Neutrophil (primary cell): ENCODE data around the gene SCN9A.

ENCODE experiments used
- H3K27ac ChIP-seq: fragments of 200-600 bp; sonication (generic); 2 replicates; pipeline ENCODE4 v1.5.1; 2016; ENCODE audit warnings: mild to moderate bottlenecking, moderate library complexity
- H3K27me3 ChIP-seq: fragments of 200-600 bp; sonication (generic); 2 replicates; pipeline ENCODE4 v1.6.0; 2016; ENCODE audit warnings: mild to moderate bottlenecking
- H3K36me3 ChIP-seq: fragments of 200-600 bp; sonication (generic); 2 replicates; pipeline ENCODE4 v1.5.1; 2017
- H3K4me1 ChIP-seq, 2 experiments: fragments of 200-600 bp in 1 of 2; sonication (generic) in 1 of 2; 1 replicate in 1 of 2; 2 replicates in 1 of 2; pipeline versions ENCODE4 v1.5.1 to v1.6.1; 2013 to 2016; ENCODE audit warnings: low read depth in 1 of 2, low read length in 1 of 2, mild to moderate bottlenecking in 1 of 2, moderate library complexity in 1 of 2; ENCODE audit not compliant: control insufficient read depth in 1 of 2, insufficient read depth in 1 of 2
- H3K4me3 ChIP-seq, 2 experiments: fragments of 200-600 bp in 1 of 2; sonication (generic) in 1 of 2; 1 replicate in 1 of 2; 2 replicates in 1 of 2; pipeline ENCODE4 v1.5.1; 2013 to 2016; ENCODE audit warnings: low read depth in 1 of 2, low read length in 1 of 2, mild to moderate bottlenecking in 1 of 2, moderate library complexity in 1 of 2
- H3K9me3 ChIP-seq: fragments of 200-600 bp; sonication (generic); 2 replicates; pipeline ENCODE4 v1.5.1; 2016
- CTCF ChIP-seq: fragments of 200-600 bp; sonication (generic); IDR thresholded peaks from 2 replicates; pipeline ENCODE4 v1.5.1; 2016; ENCODE audit warnings: antibody characterized with exemption

The SCN9A gene

GRCh38 chr2:166375736-166376487, at the start of gene SCN9A:
Gene SCN9A, minus strand, starts transcription at chr2:166375944. Its CDS starts 64,188 bp downstream, at chr2:166311756.
- H3K27ac ChIP-seq: peak within 1 kb of the TSS; percentile 59
- no peaks in the 10 kb centered on the region for H3K9me3 ChIP-seq
- H3K4me3 ChIP-seq: peak within 1 kb of the TSS; percentile 71 to 78
- H3K36me3 ChIP-seq: no peaks in the 10 kb centered on the region
- TF ChIP-seq CTCF: no peak
- peaks cover 49% of the 10 kb centered on the region for H3K27me3 ChIP-seq
- H3K4me1 ChIP-seq: peaks cover 26 to 36% of the 10 kb centered on the region in 2 experiments

- TF ChIP-seq CTCF: no peak
- no peak overlapping the region for H3K4me3 ChIP-seq
- H3K36me3 ChIP-seq: no peaks in the 10 kb centered on the region
- H3K27me3 ChIP-seq: no peaks in the 10 kb centered on the region
- H3K27ac ChIP-seq: no peak overlapping the region
- H3K4me1 ChIP-seq: no peaks in the 10 kb centered on the region
- no peaks in the 10 kb centered on the region for H3K9me3 ChIP-seq
These were observed 49.1 kb upstream of the SCN9A start for GRCh38 chr2:166424841-166425240.

- no peaks in the 10 kb centered on the region for H3K4me1 ChIP-seq
- no peak overlapping the region for H3K4me3 ChIP-seq
- no peaks in the 10 kb centered on the region for H3K36me3 ChIP-seq
- H3K9me3 ChIP-seq: no peaks in the 10 kb centered on the region
- TF ChIP-seq CTCF: no peak
- no peak overlapping the region for H3K27ac ChIP-seq
- no peaks in the 10 kb centered on the region for H3K27me3 ChIP-seq
These were observed 43.8 kb upstream of the SCN9A start for GRCh38 chr2:166419616-166419934.

- H3K27ac ChIP-seq: no peak overlapping the region
- no peak overlapping the region for H3K4me3 ChIP-seq
- H3K36me3 ChIP-seq: no peaks in the 10 kb centered on the region
- H3K9me3 ChIP-seq: no peaks in the 10 kb centered on the region
- no peak for TF ChIP-seq CTCF
- H3K4me1 ChIP-seq: no peaks in the 10 kb centered on the region
- no peaks in the 10 kb centered on the region for H3K27me3 ChIP-seq
These were observed 43.3 kb upstream of the SCN9A start for GRCh38 chr2:166418853-166419615.

GRCh38 chr2:166417669-166418068, 41.9 kb upstream of the SCN9A start:
- Histone ChIP-seq H3K4me3 (no peak overlapping the region), H3K27ac (no peak overlapping the region), H3K9me3 (no peaks in the 10 kb centered on the region), H3K36me3 (no peaks in the 10 kb centered on the region), H3K27me3 (no peaks in the 10 kb centered on the region), H3K4me1 (no peaks in the 10 kb centered on the region)
- no peak for TF ChIP-seq CTCF
